Measurements from ENCODE around the gene RPS21.

The RPS21 gene

GRCh38 chr20:62386383-62387218 lies at the start of gene RPS21:
Gene RPS21 (plus strand): TSS chr20:62387103. CDS start chr20:62387339, 236 bp downstream.
- DNase-seq = peak; percentile 70

- DNase-seq = no peak
Observed at GRCh38 chr20:62337558-62338293, 49.2 kb upstream of the RPS21 start.

GRCh38 chr20:62338294-62338620 lies 48.6 kb upstream of the RPS21 start:
- no peak for DNase-seq

- no peak for DNase-seq
Observed at GRCh38 chr20:62339647-62340062, 47.2 kb upstream of the RPS21 start.

GRCh38 chr20:62342910-62343309 lies 44.0 kb upstream of the RPS21 start:
- no peak for DNase-seq

- no peak for DNase-seq
Observed at GRCh38 chr20:62344092-62344491, 42.8 kb upstream of the RPS21 start.

- DNase-seq = no peak
Observed at GRCh38 chr20:62344782-62345181, 42.1 kb upstream of the RPS21 start.

- DNase-seq = no peak
Observed at GRCh38 chr20:62345681-62346370, 41.1 kb upstream of the RPS21 start.

- no peak for DNase-seq
Observed at GRCh38 chr20:62346398-62347150, 40.3 kb upstream of the RPS21 start.

- DNase-seq = no peak
Observed at GRCh38 chr20:62347151-62347404, 39.8 kb upstream of the RPS21 start.

- DNase-seq = no peak
Observed at GRCh38 chr20:62347445-62347844, 39.5 kb upstream of the RPS21 start.

GRCh38 chr20:62348604-62349003 lies 38.3 kb upstream of the RPS21 start:
- no peak for DNase-seq

GRCh38 chr20:62349556-62350097 lies 37.3 kb upstream of the RPS21 start:
- DNase-seq = no peak

- DNase-seq = no peak
Observed at GRCh38 chr20:62350098-62350628, 36.7 kb upstream of the RPS21 start.

GRCh38 chr20:62350629-62351422 lies 36.1 kb upstream of the RPS21 start:
- no peak for DNase-seq

GRCh38 chr20:62351469-62352401 lies 35.2 kb upstream of the RPS21 start:
- no peak for DNase-seq

- peak; percentile 79 for DNase-seq
Observed at GRCh38 chr20:62352402-62353288, 34.3 kb upstream of the RPS21 start.

GRCh38 chr20:62353289-62354030 lies 33.4 kb upstream of the RPS21 start:
- no peak for DNase-seq
